Activated CD8-positive, alpha-beta memory T cell treated with anti-CD3 and anti-CD28 coated beads, Interleukin-2, amount 10 ng/mL, durations not matched to agents 7 days and 5 days (primary cell): ENCODE results near the gene CREBRF. TPM values are rescaled to one million over a fixed set of nuclear protein-coding genes. Genes with fewer than 3 reads are reported as not detected.
A peak's percentile ranks its signal among the peaks of the same experiment; 100 is the strongest.
"Not testable (repeated sequence)": the region's sequence is repeated elsewhere in the genome, so short reads cannot be mapped to it uniquely, and the experiment has no call there.

Experiments
- ATAC-seq: fragments of 150-1000 bp; cut with Tn5 transposase; one replicate; pipeline ENCODE4 v1.10.0; 2021; ENCODE audit warnings: moderate library complexity
- CTCF ChIA-PET: fragments of 350-600 bp; sonication (Branson Sonifier 250); formaldehyde crosslinking; loops from one replicate; lab custom pipeline; 2021; ENCODE audit warnings: antibody characterized with exemption; lab: Charles Lee
- DNase-seq: peaks from one replicate; pipeline ENCODE4 v3.0.0-alpha.2; 2020
- H3K27ac Mint-ChIP-seq: one replicate; pipeline ENCODE4 v1.8.0; 2021; ENCODE audit warnings: mild to moderate bottlenecking, mixed read lengths
- H3K27me3 Mint-ChIP-seq: one replicate; pipeline ENCODE4 v1.8.0; 2021; ENCODE audit warnings: mixed read lengths
- H3K36me3 Mint-ChIP-seq: one replicate; pipeline ENCODE4 v1.8.0; 2021; ENCODE audit warnings: mild to moderate bottlenecking, mixed read lengths
- H3K4me1 Mint-ChIP-seq: one replicate; pipeline ENCODE4 v1.8.0; 2021; ENCODE audit warnings: mixed read lengths
- H3K4me3 Mint-ChIP-seq: one replicate; pipeline ENCODE4 v1.8.0; 2021; ENCODE audit warnings: mild to moderate bottlenecking, moderate library complexity, mixed read lengths
- H3K9me3 Mint-ChIP-seq: one replicate; pipeline ENCODE4 v1.8.0; 2022; ENCODE audit warnings: low read depth, mixed read lengths
- total RNA-seq, 2 experiments: library from RNA; stranded (reverse); gene quantifications; one replicate each; pipeline ENCODE4 v1.2.3, GENCODE V29; 2021

CREBRF gene
- total RNA-seq, 2 experiments from 2014 or later: 11.2 to 14.7 TPM

DNA sequence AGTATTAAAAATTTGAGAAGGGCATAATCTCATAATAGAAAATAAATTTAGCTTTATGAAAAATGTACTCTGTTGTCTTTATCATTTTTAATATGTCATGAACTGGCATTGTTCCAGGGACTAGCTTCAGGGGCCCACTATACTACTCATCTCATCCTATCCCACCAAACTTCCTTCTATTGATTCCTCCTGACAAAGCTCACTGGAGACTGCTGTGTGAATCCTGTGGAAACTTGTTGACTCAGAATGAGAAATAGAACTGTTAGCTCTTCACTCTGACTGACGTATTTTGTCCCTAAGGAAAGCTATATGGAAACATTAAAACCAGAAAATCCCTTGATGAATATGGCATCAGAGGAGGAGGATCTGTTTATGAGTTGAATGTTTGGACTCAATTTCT, 58.4 kb downstream of the CREBRF start:
- H3K27me3 Mint-ChIP-seq: no peaks in the 10 kb centered on the region
- H3K9me3 Mint-ChIP-seq: peaks cover under 1% of the 10 kb centered on the region
- no peak overlapping the region for H3K4me3 Mint-ChIP-seq
- CTCF ChIA-PET: interaction anchor here (1.1 kb wide), 1 partner anchor 131 kb away, joined by 3 read pairs; the partner anchor contains the start of gene ATP6V0E1
- no peak overlapping the region for H3K27ac Mint-ChIP-seq
- ATAC-seq: no peak
- H3K4me1 Mint-ChIP-seq: peaks cover 18% of the 10 kb centered on the region
- no peak for DNase-seq
- peaks cover 33% of the 10 kb centered on the region for H3K36me3 Mint-ChIP-seq

DNA sequence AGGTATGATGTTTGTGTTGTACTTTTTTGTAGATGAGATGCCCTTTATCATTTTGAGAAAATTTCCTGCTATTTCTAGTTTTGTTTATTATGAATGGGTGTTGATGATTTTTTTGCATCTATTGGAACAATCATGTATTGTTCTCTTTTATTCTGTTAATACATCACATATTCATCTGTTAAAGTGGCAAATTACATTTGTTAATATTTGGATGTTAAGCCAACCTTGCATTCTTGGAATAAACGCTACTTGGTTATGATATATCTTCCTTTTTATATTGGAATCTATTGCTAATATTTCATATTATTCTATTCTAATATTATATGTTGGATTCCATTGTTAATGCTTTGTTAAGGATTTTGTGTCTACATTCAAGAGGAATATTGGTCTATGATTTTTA, 63.6 kb downstream of the CREBRF start:
- Mint-ChIP-seq H3K4me3 (no peak overlapping the region), H3K27ac (no peak overlapping the region), H3K27me3 (no peaks in the 10 kb centered on the region), H3K9me3 (peaks cover 5% of the 10 kb centered on the region), H3K4me1 (peaks cover under 1% of the 10 kb centered on the region), H3K36me3 (peaks cover 28% of the 10 kb centered on the region)
- no peak for DNase-seq
- CTCF ChIA-PET: no interaction called here
- no peak for ATAC-seq

DNA sequence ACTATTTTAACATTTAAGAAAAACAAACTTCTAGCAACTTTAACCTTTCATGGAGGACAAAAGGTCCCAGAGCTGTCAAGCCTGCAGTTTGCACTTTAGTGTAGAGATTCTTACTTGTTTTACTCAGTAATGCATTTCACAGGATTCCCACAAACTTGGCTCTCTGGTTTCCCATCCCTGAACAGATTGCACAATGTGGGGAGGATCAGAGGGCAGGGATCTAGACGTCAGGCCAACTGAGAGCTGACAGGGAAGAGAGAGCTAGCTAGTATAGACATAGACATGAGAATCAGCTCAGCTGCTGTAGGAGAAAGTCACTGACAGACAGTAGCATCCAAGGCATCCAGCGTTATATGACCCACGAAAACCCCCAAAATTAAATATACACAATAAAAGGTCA, 67.3 kb downstream of the CREBRF start:
- Mint-ChIP-seq H3K27ac (no peak overlapping the region), H3K27me3 (no peaks in the 10 kb centered on the region), H3K4me3 (no peak overlapping the region), H3K36me3 (peaks cover 31% of the 10 kb centered on the region), H3K4me1 (no peaks in the 10 kb centered on the region), H3K9me3 (peaks cover 5% of the 10 kb centered on the region)
- CTCF ChIA-PET: interaction anchor here (0.9 kb wide), 1 partner anchor 11 kb away, joined by 3 read pairs; no protein-coding TSS in a partner anchor
- DNase-seq: no peak
- no peak for ATAC-seq

DNA sequence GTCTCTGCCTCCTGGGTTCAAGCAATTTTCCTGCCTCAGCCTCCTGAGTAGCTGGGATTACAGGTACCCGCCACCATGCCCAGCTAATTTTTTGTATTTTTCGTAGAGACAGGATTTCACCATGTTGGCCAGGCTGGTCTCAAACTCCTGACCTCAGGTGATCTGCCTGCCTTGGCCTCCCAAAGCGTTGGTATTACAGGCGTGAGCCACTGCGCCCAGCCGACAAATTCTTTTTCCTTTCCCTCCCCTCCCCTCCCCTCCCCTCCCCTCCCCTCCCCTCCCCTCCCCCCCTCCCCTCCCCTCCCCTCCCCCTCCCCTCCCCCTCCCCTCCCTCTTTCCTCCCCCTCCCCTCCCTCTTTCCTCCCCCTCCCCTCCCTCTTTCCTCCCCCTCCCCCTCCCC, 76.0 kb downstream of the CREBRF start:
- DNase-seq, H3K36me3 Mint-ChIP-seq, CTCF ChIA-PET, H3K27me3 Mint-ChIP-seq, H3K4me1 Mint-ChIP-seq, H3K27ac Mint-ChIP-seq, H3K4me3 Mint-ChIP-seq, H3K9me3 Mint-ChIP-seq, ATAC-seq: not testable (repeated sequence)

DNA sequence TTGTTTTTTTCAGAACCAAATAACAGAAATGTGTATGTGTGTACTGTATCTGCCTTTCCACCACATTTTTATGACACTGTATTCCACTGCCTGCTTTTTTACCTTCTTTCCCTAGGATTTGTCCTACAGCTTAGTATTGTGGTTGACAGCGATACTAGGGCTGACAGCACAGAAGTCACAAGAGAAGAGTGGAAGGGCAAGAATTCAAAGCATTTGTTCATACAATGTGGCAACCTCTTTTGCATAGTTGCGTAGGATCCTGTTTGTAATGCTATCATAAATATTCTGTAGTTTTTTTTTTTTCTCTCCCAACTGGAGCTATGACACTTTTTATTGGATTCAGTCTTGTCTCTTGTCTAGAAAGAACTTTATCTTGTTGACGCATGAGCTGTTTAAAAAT, 82.6 kb downstream of the CREBRF start:
- CTCF ChIA-PET: interaction anchor here (0.9 kb wide), 1 partner anchor 152 kb away, joined by 3 read pairs; no protein-coding TSS in a partner anchor
- H3K4me3 Mint-ChIP-seq: no peak overlapping the region
- no peak overlapping the region for H3K27ac Mint-ChIP-seq
- no peaks in the 10 kb centered on the region for H3K27me3 Mint-ChIP-seq
- no peak for DNase-seq
- H3K9me3 Mint-ChIP-seq: no peaks in the 10 kb centered on the region
- no peaks in the 10 kb centered on the region for H3K4me1 Mint-ChIP-seq
- no peaks in the 10 kb centered on the region for H3K36me3 Mint-ChIP-seq
- ATAC-seq: no peak

DNA sequence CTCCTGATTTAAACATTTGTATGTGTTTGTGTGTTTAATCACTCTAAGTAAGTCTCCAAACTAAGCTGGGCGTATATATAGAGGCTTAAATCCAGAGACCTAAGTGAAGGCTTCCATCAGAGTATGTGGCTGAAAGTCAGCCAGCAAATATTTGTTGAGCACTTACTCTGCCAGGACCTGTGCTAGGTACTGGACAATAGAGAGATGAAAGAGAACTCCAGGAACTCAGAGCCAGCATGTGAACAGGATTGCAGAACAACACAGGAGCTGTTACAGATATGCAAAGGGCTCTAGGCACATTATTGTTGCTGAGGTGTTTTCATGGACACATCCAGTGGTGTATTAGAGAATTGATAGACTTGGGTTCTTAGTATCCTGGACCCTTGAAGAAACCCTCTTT, 83.5 kb downstream of the CREBRF start:
- CTCF ChIA-PET: interaction anchor here (1.2 to 1.4 kb wide), 2 partner anchors 28 to 156 kb away, joined by 3 to 5 read pairs; partner anchors contain the start of gene ATP6V0E1
- Mint-ChIP-seq H3K4me3 (no peak overlapping the region), H3K9me3 (no peaks in the 10 kb centered on the region), H3K27me3 (no peaks in the 10 kb centered on the region), H3K36me3 (no peaks in the 10 kb centered on the region), H3K4me1 (peaks cover 2% of the 10 kb centered on the region), H3K27ac (no peak overlapping the region)
- no peak for DNase-seq
- ATAC-seq: no peak

DNA sequence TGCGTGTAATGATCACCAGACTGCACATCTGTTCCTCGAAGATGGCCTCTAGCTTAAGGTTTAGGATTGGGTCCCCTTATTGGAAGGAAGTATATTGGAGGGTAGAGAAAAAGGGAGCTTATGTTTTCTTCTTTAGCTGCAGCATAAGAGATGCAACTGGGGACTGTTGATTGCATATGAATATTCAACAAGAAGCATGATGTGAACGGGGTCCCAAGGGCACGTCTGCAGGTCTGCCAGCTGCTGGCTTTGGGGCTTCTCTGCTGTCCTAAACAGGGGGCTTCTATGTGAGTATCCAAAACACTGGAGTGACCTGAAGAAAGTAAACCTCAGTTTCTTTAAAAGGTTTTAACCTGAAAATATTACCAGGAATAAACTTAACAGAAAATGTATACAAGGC, 84.6 kb downstream of the CREBRF start:
- H3K36me3 Mint-ChIP-seq: no peaks in the 10 kb centered on the region
- no peak for ATAC-seq
- H3K27me3 Mint-ChIP-seq: no peaks in the 10 kb centered on the region
- no peak for DNase-seq
- no peak overlapping the region for H3K27ac Mint-ChIP-seq
- CTCF ChIA-PET: interaction anchor here (1.4 kb wide), 1 partner anchor 157 kb away, joined by 5 read pairs; the partner anchor contains the start of gene ATP6V0E1
- peaks cover 11% of the 10 kb centered on the region for H3K4me1 Mint-ChIP-seq
- no peaks in the 10 kb centered on the region for H3K9me3 Mint-ChIP-seq
- no peak overlapping the region for H3K4me3 Mint-ChIP-seq

DNA sequence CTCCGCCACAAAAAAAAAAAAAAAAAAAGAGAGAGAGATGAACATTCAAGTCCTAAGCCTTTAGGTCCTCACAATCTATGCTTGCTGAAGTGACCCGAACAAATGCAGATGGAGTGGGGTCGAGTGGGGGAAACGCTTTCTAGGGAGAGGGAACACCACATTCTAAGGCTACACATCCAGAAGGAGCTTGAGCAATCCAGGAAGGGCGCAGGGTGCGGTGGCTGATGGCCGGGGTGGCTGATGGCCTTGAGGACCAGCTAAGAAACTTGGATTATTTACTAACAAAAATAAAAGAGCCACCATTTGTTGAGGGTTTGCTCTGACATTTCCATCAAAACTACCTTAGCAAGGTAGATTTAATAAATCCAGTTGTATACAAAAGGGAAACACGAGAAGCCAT, 87.4 kb downstream of the CREBRF start:
- H3K4me3 Mint-ChIP-seq: no peak overlapping the region
- no peak overlapping the region for H3K27ac Mint-ChIP-seq

DNA sequence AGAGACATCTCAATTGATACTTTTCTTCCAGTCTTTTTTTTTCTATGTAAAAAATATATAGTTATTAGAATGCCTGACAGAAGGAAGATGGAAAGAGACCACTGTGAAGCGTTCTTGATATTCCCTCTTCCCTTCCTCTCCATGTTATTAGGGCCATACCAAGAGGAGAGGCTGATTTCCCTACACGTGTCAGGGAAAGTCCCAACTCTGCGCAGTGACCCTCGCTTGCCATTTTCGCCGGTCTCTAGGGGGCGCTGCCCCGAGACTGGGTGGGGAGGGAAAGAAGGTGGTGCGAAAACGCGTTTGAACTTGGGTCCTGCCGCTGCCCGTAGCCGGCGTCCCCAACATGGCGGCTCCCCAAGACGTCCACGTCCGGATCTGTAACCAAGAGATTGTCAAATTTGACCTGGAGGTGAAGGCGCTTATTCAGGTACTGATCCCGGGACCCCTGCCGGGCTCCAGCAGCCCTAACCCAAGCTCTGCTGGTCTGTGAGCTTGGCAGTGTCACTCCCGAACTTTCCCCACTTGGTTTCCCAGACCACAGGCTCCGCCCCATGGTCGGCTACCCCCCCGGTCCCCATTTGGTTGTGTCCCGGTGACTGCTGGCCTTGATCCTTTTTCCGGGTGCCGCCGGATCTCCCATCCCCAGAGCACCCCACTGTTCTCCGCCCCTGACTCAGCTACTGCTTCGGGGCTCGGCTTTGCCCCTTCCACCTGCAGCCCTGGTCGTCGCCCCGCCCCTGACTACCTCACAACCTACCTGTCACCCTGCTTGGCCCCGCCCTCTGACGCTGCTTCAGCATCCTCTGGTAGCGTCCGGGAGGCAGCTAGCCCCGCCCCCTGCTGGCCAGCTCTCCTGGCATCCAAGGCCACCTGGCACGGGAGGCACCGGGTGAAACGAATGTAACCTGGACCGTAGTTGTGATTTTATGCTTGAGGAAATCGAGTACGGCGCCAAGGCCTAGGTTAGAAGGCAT, 88.3 kb downstream of the CREBRF start, which contains the start of gene BNIP1:
Gene BNIP1, plus strand, starts transcription at position 332 of the 977 bp plus-strand sequence. Its CDS starts 15 bp downstream, at position 347.
- ATAC-seq (peak; percentile 94), DNase-seq (peak; percentile 97)
- CTCF ChIA-PET: interaction anchor here (0.6 to 3.0 kb wide), 16 partner anchors 9 to 367 kb away, joined by 3 to 26 read pairs (median 3); partner anchors contain the start of genes ATP6V0E1 and RPL26L1
- Mint-ChIP-seq H3K36me3 (peaks cover 18% of the 10 kb centered on the region), H3K4me3 (peak within 1 kb of the TSS; percentile 92), H3K27me3 (no peaks in the 10 kb centered on the region), H3K4me1 (peaks cover 18% of the 10 kb centered on the region), H3K27ac (peak within 1 kb of the TSS; percentile 98), H3K9me3 (peaks cover 2% of the 10 kb centered on the region)

More for the DNA sequence above, 87.4 kb downstream of the CREBRF start:
- CTCF ChIA-PET: interaction anchor here (0.8 to 3.0 kb wide), 2 partner anchors 24 to 160 kb away, joined by 3 to 26 read pairs; partner anchors contain the start of gene ATP6V0E1
- no peak for ATAC-seq
- H3K9me3 Mint-ChIP-seq: no peaks in the 10 kb centered on the region
- H3K27me3 Mint-ChIP-seq: no peaks in the 10 kb centered on the region
- H3K36me3 Mint-ChIP-seq: peaks cover 8% of the 10 kb centered on the region
- H3K4me1 Mint-ChIP-seq: peaks cover 18% of the 10 kb centered on the region
- DNase-seq: peak; percentile 9

DNA sequence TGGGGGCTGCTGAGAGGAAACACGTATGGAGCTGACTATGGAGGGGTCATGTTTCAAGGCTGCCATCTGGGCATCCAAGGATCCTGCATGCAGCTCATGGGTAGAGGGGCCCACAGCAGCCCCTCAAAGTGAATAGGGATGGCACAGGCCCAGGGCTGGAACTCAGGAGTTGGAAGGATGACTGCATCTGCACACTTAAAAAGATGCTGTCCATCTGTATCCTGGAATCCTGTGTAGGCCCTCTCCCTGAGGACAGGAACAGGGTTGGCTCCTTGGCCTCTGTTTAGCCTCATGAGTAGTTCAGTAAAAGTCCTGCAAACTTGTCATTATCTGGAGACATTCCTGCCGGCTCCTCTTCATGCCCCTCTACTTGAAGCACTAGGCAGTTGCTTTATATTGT, 92.2 kb downstream of the CREBRF start:
- CTCF ChIA-PET: interaction anchor here (1.0 kb wide), 1 partner anchor 435 kb away, joined by 3 read pairs; no protein-coding TSS in a partner anchor
- H3K4me3 Mint-ChIP-seq: no peak overlapping the region

DNA sequence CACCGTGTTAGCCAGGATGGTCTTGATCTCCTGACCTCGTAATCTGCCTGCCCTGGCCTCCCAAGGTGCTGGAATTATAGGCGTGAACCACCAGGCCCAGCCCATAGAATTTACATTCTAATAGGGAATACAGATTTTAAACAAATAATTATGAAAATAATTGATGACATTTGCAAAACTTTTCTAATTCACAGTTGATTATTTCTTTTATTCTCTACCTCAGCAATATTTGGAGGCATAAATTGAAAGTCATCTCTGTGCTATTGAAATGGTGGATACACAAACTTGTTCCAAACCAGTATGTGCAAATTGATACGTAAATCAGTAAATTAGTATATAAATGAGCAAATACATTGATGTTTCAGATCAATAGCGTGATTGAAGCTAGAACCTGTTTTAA, 96.4 kb downstream of the CREBRF start:
- DNase-seq (no peak), ATAC-seq (no peak)
- Mint-ChIP-seq H3K4me3 (no peak overlapping the region), H3K4me1 (peaks cover 7% of the 10 kb centered on the region), H3K9me3 (peaks cover 2% of the 10 kb centered on the region), H3K36me3 (peaks cover 35% of the 10 kb centered on the region), H3K27ac (no peak overlapping the region), H3K27me3 (no peaks in the 10 kb centered on the region)
- CTCF ChIA-PET: interaction anchor here (1.9 kb wide), 1 partner anchor 8 kb away, joined by 7 read pairs; the partner anchor contains the start of gene BNIP1

More for the DNA sequence above, 92.2 kb downstream of the CREBRF start:
- Mint-ChIP-seq H3K4me1 (peaks cover 18% of the 10 kb centered on the region), H3K27me3 (no peaks in the 10 kb centered on the region), H3K27ac (no peak overlapping the region), H3K9me3 (peaks cover 2% of the 10 kb centered on the region), H3K36me3 (peaks cover 34% of the 10 kb centered on the region)
- peak; percentile 28 for DNase-seq
- no peak for ATAC-seq

DNA sequence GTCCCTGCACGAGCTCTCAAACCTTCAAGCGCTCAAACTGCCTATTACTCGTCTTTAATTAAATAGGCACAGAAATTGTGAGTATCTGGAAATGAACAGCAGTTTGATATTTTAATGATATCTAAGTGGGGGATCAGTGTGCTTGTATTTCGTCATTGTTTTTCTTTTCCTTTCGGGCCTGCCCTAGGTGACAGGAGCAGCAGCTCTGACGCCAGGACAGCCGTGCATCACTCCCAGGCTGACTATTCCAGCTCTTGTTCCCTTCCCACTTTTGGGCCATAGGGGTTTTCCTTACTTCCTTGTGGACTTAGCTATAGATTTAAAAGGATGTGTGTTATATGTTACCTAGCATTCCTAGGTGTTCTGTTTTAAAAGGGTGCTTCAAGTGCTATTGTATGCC, 97.7 kb downstream of the CREBRF start:
- Mint-ChIP-seq H3K9me3 (peaks cover 2% of the 10 kb centered on the region), H3K27me3 (no peaks in the 10 kb centered on the region), H3K27ac (no peak overlapping the region), H3K4me3 (no peak overlapping the region), H3K4me1 (peaks cover 7% of the 10 kb centered on the region), H3K36me3 (peaks cover 31% of the 10 kb centered on the region)
- ATAC-seq: no peak
- DNase-seq: no peak
- CTCF ChIA-PET: interaction anchor here (1.9 kb wide), 1 partner anchor 9 kb away, joined by 7 read pairs; the partner anchor contains the start of gene BNIP1

DNA sequence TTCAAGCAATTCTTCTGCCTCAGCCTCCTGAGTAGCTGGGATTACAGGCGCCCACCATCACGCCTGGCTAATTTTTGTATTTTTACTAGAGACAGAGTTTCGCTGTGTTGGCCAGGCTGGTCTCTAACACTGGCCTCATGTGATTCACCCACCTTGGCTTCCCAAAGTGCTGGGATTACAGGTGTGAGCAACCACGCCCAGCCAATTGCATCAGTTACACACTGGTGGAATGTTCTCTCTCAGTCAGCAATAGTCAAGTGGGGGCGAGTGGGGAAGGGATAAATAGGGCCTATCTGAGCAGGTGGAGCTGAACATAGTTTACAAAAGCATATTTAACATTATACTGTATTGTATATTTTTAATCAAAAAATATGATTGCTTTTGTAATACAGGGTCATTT, 98.5 kb downstream of the CREBRF start:
- CTCF ChIA-PET: interaction anchor here (1.1 kb wide), 1 partner anchor 177 kb away, joined by 3 read pairs; no protein-coding TSS in a partner anchor
- not testable (repeated sequence) for H3K27me3 Mint-ChIP-seq

More for the DNA sequence above, 98.5 kb downstream of the CREBRF start:
- Mint-ChIP-seq H3K36me3 (peaks cover 24% of the 10 kb centered on the region), H3K27ac (peak overlapping the region; percentile 24)
- not testable (repeated sequence) for H3K4me1 Mint-ChIP-seq, ATAC-seq, H3K9me3 Mint-ChIP-seq, DNase-seq, H3K4me3 Mint-ChIP-seq
